Measurements from ENCODE around the gene NUP62. TPM values are rescaled to one million over a fixed set of nuclear protein-coding genes. Genes with fewer than 3 reads are reported as not detected.

NUP62 gene
- total and polyA plus RNA-seq, 2 of the 8 experiments (the other 6 are each of a cell fraction or from before 2014, with no cell fraction given), result 50.0 to 107 TPM

DNA sequence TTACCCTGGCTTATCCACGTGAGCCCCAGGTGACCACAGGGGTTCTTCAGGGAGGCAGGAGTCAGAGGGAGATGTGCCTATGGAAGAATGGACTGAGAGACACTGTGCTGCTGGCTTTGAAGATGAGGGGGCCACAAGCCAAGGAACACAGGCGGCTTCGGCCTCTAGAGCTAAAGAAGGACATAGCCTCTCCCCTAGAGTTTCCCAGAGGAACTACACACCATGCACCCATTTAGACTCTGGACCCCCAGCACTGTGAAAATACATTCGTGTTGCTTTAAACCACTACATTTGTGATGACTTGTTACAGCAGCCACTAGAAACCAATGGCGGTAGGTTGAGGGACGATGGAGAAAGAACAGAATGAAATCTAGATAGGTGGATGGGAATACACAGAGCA, 14.0 kb downstream of the NUP62 start:
- H2AK5ac ChIP-seq (ENCODE audit: low read depth, low read length), result no peak overlapping the region
- FAIRE-seq (no peak), DNase-seq (ENCODE audit: low read depth in 1 of 2, low spot score in 2 of 2) (no peak)
- H3K36me3 ChIP-seq (ENCODE audit: control insufficient read depth in 2 of 4, insufficient read depth in 4 of 4, low read length in 3 of 4), result peaks cover 14 to 31% (median 26%) of the 10 kb centered on the region in 4 experiments; a peak in 5 of 8 replicates
- no peak overlapping the region for H4K91ac ChIP-seq (replicated peaks; ENCODE audit: insufficient read length, low read length)
- H2BK12ac ChIP-seq (ENCODE audit: low read depth, low read length), result no peak overlapping the region
- ChIA-PET POLR2A (ENCODE audit: partially characterized antibody) (interaction anchor here (1.1 to 19.2 kb wide), 3 partner anchors 9 to 96 kb away, joined by 3 to 373 read pairs (median 7); partner anchors contain the start of genes ATF5 and NUP62), CTCF (ENCODE audit: partially characterized antibody) (interaction anchor here (0.7 to 3.0 kb wide), 8 partner anchors 11 to 68 kb away, joined by 3 to 18 read pairs (median 6); partner anchors contain the start of gene ATF5)
- no peak overlapping the region for H3K9ac ChIP-seq (replicated peaks in 1 of 4; ENCODE audit: extremely low read depth in 1 of 4, low read depth in 3 of 4, low read length in 3 of 4)
- H3K56ac ChIP-seq (replicated peaks; ENCODE audit: insufficient read length, low read depth, low read length), result no peak overlapping the region
- H3K4me2 ChIP-seq (ENCODE audit: insufficient read depth in 1 of 2, low read depth in 2 of 2, low read length in 2 of 2), result no peak overlapping the region
- no peak overlapping the region for H2BK5ac ChIP-seq (ENCODE audit: low read depth, low read length)
- no peak overlapping the region for H3K27ac ChIP-seq (ENCODE audit: low read depth, low read length)
- H4K5ac ChIP-seq (ENCODE audit: insufficient read length, low read depth, low read length), result no peak overlapping the region
- no peak overlapping the region for H2AFZ ChIP-seq (ENCODE audit: low read length)
- H3K9me3 ChIP-seq (ENCODE audit: insufficient read depth in 2 of 2, low read depth in 1 of 2, low read length in 1 of 2), result no peaks in the 10 kb centered on the region
- H3K79me2 ChIP-seq (ENCODE audit: control insufficient read depth in 1 of 2, insufficient read depth in 2 of 2, low read length in 2 of 2), result peaks cover 0 to 81% of the 10 kb centered on the region in 2 experiments; a peak in 2 of 4 replicates
- no peak overlapping the region for H3K23ac ChIP-seq (ENCODE audit: insufficient read length)
- peaks cover 16% of the 10 kb centered on the region for H3K79me1 ChIP-seq (ENCODE audit: low read depth, low read length)
- H3K14ac ChIP-seq (ENCODE audit: insufficient read length), result no peak overlapping the region
- no peaks in the 10 kb centered on the region for H3K4me1 ChIP-seq (replicated peaks in 1 of 4; ENCODE audit: control insufficient read depth in 3 of 4, insufficient read depth in 4 of 4, low read length in 3 of 4)
- WGBS, 2 experiments (ENCODE audit: extremely low coverage in 1 of 2, insufficient coverage in 1 of 2, insufficient read length in 1 of 2, insufficient replicate concordance in 2 of 2, low coverage in 1 of 2, low lambda C conversion rate in 2 of 2, missing lambda C conversion rate in 1 of 2), result 88% methylated on average over 6 of the region's 6 CpGs; no CpG with 5 or more reads in 1 of the 2 experiments
- H3K4ac ChIP-seq (replicated peaks; ENCODE audit: insufficient read length, low read depth, low read length), result no peak overlapping the region
- no peak overlapping the region for H3K4me3 ChIP-seq (ENCODE audit: extremely low read depth in 1 of 4, insufficient read depth in 2 of 4, low read depth in 3 of 4, low read length in 4 of 4)
- no peak overlapping the region for H3K18ac ChIP-seq (ENCODE audit: extremely low read depth, low read length)
- H2BK15ac ChIP-seq (ENCODE audit: low read length), result no peak overlapping the region
- H4K20me1 ChIP-seq (replicated peaks in 1 of 2; ENCODE audit: control insufficient read depth in 1 of 2, insufficient read depth in 2 of 2, low read length in 2 of 2), result peaks cover 40 to 41% of the 10 kb centered on the region in 2 experiments
- no peak overlapping the region for H4K8ac ChIP-seq (ENCODE audit: extremely low read depth, insufficient read depth, low read length)
- H3K23me2 ChIP-seq (ENCODE audit: low read depth, low read length), result no peaks in the 10 kb centered on the region
- H2BK20ac ChIP-seq (ENCODE audit: low read length), result no peak overlapping the region
- no peaks in the 10 kb centered on the region for H3K27me3 ChIP-seq (replicated peaks in 1 of 4; ENCODE audit: control insufficient read depth in 3 of 4, extremely low read depth in 1 of 4, insufficient read depth in 3 of 4, low read length in 3 of 4)
- H2BK120ac ChIP-seq (replicated peaks; ENCODE audit: low read depth, low read length), result no peak overlapping the region
- no peak for TF ChIP-seq ZNF274 (IDR thresholded peaks at IDR 0.05; ENCODE audit: borderline replicate concordance, extremely low read depth, low read length)
- TF ChIP-seq TBP (IDR thresholded peaks at IDR 0.05; ENCODE audit: low read depth, low read length), result no peak
- TF ChIP-seq PHF8 (conservative IDR thresholded peaks at IDR 0.05; ENCODE audit: low read depth, low read length), result no peak
- TF ChIP-seq KDM1A (IDR thresholded peaks at IDR 0.05; ENCODE audit: borderline replicate concordance, low read length), result no peak
- TF ChIP-seq CBX5 (IDR thresholded peaks at IDR 0.05; ENCODE audit: low read depth, low read length), result no peak
- no peak for TF ChIP-seq CREB1 (IDR thresholded peaks at IDR 0.05)
- no peak for TF ChIP-seq TEAD4 (IDR thresholded peaks at IDR 0.05; ENCODE audit: low read depth, low read length)

Data from H1 (cell line).